ENCODE results near the gene WNT1. TPM values are rescaled to one million over a fixed set of nuclear protein-coding genes. Genes with fewer than 3 reads are reported as not detected.

The WNT1 gene
- total and polyA plus RNA-seq, 2 of the 4 experiments (the other 2 are of a cell fraction), result not detected

- TF ChIP-seq, protein P1, sequence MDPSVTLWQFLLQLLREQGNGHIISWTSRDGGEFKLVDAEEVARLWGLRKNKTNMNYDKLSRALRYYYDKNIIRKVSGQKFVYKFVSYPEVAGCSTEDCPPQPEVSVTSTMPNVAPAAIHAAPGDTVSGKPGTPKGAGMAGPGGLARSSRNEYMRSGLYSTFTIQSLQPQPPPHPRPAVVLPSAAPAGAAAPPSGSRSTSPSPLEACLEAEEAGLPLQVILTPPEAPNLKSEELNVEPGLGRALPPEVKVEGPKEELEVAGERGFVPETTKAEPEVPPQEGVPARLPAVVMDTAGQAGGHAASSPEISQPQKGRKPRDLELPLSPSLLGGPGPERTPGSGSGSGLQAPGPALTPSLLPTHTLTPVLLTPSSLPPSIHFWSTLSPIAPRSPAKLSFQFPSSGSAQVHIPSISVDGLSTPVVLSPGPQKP (IDR thresholded peaks at IDR 0.05; ENCODE audit: borderline replicate concordance, low read depth, low read length), result no peak
Observed at GRCh38 chr12:48957141-48958048, 20.7 kb upstream of the WNT1 start, which contains the start of gene ARF3 (continued).

- dilution Hi-C loops (cut with HindIII; ENCODE audit: low sequenced_read_pairs, unreplicated experiment), result no loop called here
- peak overlapping the region; percentile 26; the same call in 1 of the 2 replicates for H3K4ac ChIP-seq (ENCODE audit: low read depth, low read length)
- H3K9me1 ChIP-seq (ENCODE audit: insufficient read depth, low read length), result peaks cover 11% of the 10 kb centered on the region
- H4K20me1 ChIP-seq (ENCODE audit: insufficient read depth, low read length), result peaks cover 34% of the 10 kb centered on the region
- no peak overlapping the region for H3K27ac ChIP-seq (ENCODE audit: insufficient read depth, low read length)
- BruUV-seq (replicated peaks), result no TSS peak
- CTCF ChIA-PET, result no interaction called here
- H2BK5ac ChIP-seq (ENCODE audit: low read depth, low read length, poor library complexity, severe bottlenecking), result no peak overlapping the region
- H4K91ac ChIP-seq (ENCODE audit: insufficient read depth, low read depth, low read length), result 0 out of 2 replicates have a peak overlapping the region, but pooled peaks have one; percentile 18
- no peak overlapping the region for H3K56ac ChIP-seq (ENCODE audit: extremely low read depth, insufficient read depth, low read length)
- H4K5ac ChIP-seq (ENCODE audit: low read depth, low read length), result peak overlapping the region; percentile 85; the same call in 1 of the 2 replicates
- peak overlapping the region; percentile 69; the same call in 1 of the 2 replicates for H3K9ac ChIP-seq (ENCODE audit: low read depth, low read length)
- peak overlapping the region; percentile 91 for H2AFZ ChIP-seq (replicated peaks; ENCODE audit: low read length, poor library complexity)
- H3K14ac ChIP-seq (replicated peaks; ENCODE audit: low read depth, low read length), result no peak overlapping the region
- intact Hi-C loops (cut with micrococcal nuclease), result no loop called here
- POLR2A ChIA-PET (ENCODE audit: unreplicated experiment), result no interaction called here
- H3K4me2 ChIP-seq (ENCODE audit: low read depth, low read length), result peak overlapping the region; percentile 94
- H2AK5ac ChIP-seq (ENCODE audit: low read depth, low read length), result no peak overlapping the region; the same call in 1 of the 2 replicates
- peak overlapping the region; percentile 39; the same call in 1 of the 2 replicates for H3K23ac ChIP-seq (ENCODE audit: low read depth, low read length)
- no peaks in the 10 kb centered on the region for H3K9me3 ChIP-seq (ENCODE audit: control insufficient read depth, insufficient read depth, low read length)
- ATAC-seq (ENCODE audit: low read depth) (no peak), DNase-seq (no peak)
- peaks cover 5% of the 10 kb centered on the region; the same call in 1 of the 2 replicates for H3K27me3 ChIP-seq (ENCODE audit: control insufficient read depth, insufficient read depth, low read length)
- in situ Hi-C loops (cut with MboI; ENCODE audit: low sequenced_read_pairs), result no loop called here
- H3K36me3 ChIP-seq (ENCODE audit: control insufficient read depth, insufficient read depth, low read length), result no peaks in the 10 kb centered on the region
- H2BK120ac ChIP-seq (ENCODE audit: low read depth, low read length), result no peak overlapping the region
- H3K4me1 ChIP-seq (ENCODE audit: control insufficient read depth, insufficient read depth, low read length), result peaks cover 3% of the 10 kb centered on the region; the same call in 1 of the 2 replicates
- peak overlapping the region; percentile 88 for H3K4me3 ChIP-seq (ENCODE audit: insufficient read depth, low read depth, low read length)
- 0 out of 3 replicates have a peak overlapping the region, but pooled peaks have one; percentile 1 for H2BK15ac ChIP-seq (ENCODE audit: low read depth, low read length)
- WGBS, 2 experiments (ENCODE audit: extremely low coverage in 2 of 2, insufficient read length in 1 of 2), result 0% methylated on average over 1 of the region's 3 CpGs; no CpG with 5 or more reads in 1 of the 2 experiments
- H3K79me1 ChIP-seq (ENCODE audit: low read depth in 1 of 2, low read length in 2 of 2), result peaks cover 10 to 40% of the 10 kb centered on the region in 2 experiments
- no peak overlapping the region for H3K18ac ChIP-seq (ENCODE audit: low read depth, low read length)
- peak overlapping the region; percentile 86 to 94 for H4K8ac ChIP-seq (ENCODE audit: low read depth in 2 of 2, low read length in 2 of 2)
- H2BK20ac ChIP-seq (ENCODE audit: low read depth, low read length), result no peak overlapping the region
- peak overlapping the region; percentile 35 for H2AK9ac ChIP-seq (replicated peaks; ENCODE audit: low read depth, low read length, poor library complexity)
- TF ChIP-seq MAFK (IDR thresholded peaks at IDR 0.05; ENCODE audit: low read depth, low read length) (no peak), RAD21 (IDR thresholded peaks at IDR 0.05; ENCODE audit: low read length) (no peak), CHD1 (IDR thresholded peaks at IDR 0.05; ENCODE audit: low read depth, low read length) (no peak), BHLHE40 (IDR thresholded peaks at IDR 0.05; ENCODE audit: low read depth, low read length) (no peak), RCOR1 (IDR thresholded peaks at IDR 0.05; ENCODE audit: insufficient replicate concordance, low read length) (no peak), RFX5 (IDR thresholded peaks at IDR 0.05; ENCODE audit: low read depth, low read length) (no peak), POLR2A (IDR thresholded peaks at IDR 0.05; ENCODE audit: low read depth, low read length) (no peak), SMC3 (IDR thresholded peaks at IDR 0.05; ENCODE audit: low read depth, low read length) (no peak), FOS (IDR thresholded peaks at IDR 0.05; ENCODE audit: low read depth, low read length) (no peak)
- TF ChIP-seq, protein P2, sequence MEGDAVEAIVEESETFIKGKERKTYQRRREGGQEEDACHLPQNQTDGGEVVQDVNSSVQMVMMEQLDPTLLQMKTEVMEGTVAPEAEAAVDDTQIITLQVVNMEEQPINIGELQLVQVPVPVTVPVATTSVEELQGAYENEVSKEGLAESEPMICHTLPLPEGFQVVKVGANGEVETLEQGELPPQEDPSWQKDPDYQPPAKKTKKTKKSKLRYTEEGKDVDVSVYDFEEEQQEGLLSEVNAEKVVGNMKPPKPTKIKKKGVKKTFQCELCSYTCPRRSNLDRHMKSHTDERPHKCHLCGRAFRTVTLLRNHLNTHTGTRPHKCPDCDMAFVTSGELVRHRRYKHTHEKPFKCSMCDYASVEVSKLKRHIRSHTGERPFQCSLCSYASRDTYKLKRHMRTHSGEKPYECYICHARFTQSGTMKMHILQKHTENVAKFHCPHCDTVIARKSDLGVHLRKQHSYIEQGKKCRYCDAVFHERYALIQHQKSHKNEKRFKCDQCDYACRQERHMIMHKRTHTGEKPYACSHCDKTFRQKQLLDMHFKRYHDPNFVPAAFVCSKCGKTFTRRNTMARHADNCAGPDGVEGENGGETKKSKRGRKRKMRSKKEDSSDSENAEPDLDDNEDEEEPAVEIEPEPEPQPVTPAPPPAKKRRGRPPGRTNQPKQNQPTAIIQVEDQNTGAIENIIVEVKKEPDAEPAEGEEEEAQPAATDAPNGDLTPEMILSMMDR (conservative IDR thresholded peaks at IDR 0.05; ENCODE audit: low read depth, low read length), result no peak
- TF ChIP-seq, protein P3, sequence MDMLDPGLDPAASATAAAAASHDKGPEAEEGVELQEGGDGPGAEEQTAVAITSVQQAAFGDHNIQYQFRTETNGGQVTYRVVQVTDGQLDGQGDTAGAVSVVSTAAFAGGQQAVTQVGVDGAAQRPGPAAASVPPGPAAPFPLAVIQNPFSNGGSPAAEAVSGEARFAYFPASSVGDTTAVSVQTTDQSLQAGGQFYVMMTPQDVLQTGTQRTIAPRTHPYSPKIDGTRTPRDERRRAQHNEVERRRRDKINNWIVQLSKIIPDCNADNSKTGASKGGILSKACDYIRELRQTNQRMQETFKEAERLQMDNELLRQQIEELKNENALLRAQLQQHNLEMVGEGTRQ (IDR thresholded peaks at IDR 0.05; ENCODE audit: low read depth, low read length), result no peak
Observed at GRCh38 chr12:48958049-48958388, 20.1 kb upstream of the WNT1 start.

Data from IMR-90 (cell line).